Omental fat pad (tissue), 4 donors: ENCODE measurements around the gene PDE10A. TPM values are rescaled to one million over a fixed set of nuclear protein-coding genes. Genes with fewer than 3 reads are reported as not detected.

Experiments used
- ATAC-seq: fragments of 150-250 bp; one replicate; pipeline ENCODE4 v1.9.1; 2016; ENCODE audit warnings: mild to moderate bottlenecking, moderate library complexity; ENCODE audit not compliant: low FRiP score
- DNase-seq: peaks from one replicate; pipeline ENCODE4 v3.0.0-alpha.2; 2019; ENCODE audit warnings: low spot score
- CTCF ChIP-seq, 3 donors: fragments of 450-650 bp; IDR thresholded peaks; one replicate each; pipeline ENCODE4 v1.5.1; 2016 to 2017; ENCODE audit warnings: antibody characterized with exemption in 3 of 3, mild to moderate bottlenecking in 3 of 3, moderate library complexity in 2 of 3
- total RNA-seq, 4 donors: library from RNA; depleted of rRNA; stranded (reverse); fragments of >200 nt; gene quantifications; one replicate each; pipeline ENCODE4 v1.1.0, GENCODE V29; 2016

Gene PDE10A
- total RNA-seq, 4 donors from 2014 or later = 9.1 to 75.3 (median 15.6) TPM

- no peak for TF ChIP-seq CTCF (IDR thresholded peaks at IDR 0.05)
- DNase-seq (no peak), ATAC-seq (peak; percentile 49)
Measured at GRCh38 chr6:165573671-165574070, 89.4 kb downstream of the PDE10A start.

- DNase-seq (no peak), ATAC-seq (no peak)
- TF ChIP-seq CTCF (IDR thresholded peaks at IDR 0.05) = no peak
Measured at GRCh38 chr6:165571721-165572132, 91.3 kb downstream of the PDE10A start.

- DNase-seq (no peak), ATAC-seq (peak; percentile 16)
- TF ChIP-seq CTCF (IDR thresholded peaks at IDR 0.05) = no peak
Measured at GRCh38 chr6:165571068-165571682, 91.9 kb downstream of the PDE10A start.

DNA sequence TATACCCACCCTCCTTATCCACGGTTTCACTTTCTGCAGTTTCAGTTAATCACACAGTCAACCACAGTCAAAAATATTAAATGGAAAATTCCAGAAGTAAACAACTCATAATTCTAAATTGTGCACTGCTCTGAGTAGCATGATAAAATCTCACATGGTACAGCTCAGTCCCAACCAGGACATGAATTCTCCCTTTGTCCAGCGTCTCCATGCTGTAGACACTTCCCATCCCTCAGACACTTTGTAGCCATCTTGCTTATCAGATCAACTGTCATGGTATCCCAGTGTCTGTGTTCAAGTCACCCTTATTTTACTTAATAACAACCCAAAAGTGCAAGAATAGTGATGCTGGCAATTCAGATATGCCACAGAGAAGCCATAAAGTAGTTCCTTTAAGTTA, 94.7 kb downstream of the PDE10A start:
- ATAC-seq (no peak), DNase-seq (no peak)
- no peak for TF ChIP-seq CTCF (IDR thresholded peaks at IDR 0.05)

GRCh38 chr6:165566088-165566828, 96.8 kb downstream of the PDE10A start:
- ATAC-seq = no peak
- DNase-seq = no peak
- no peak for TF ChIP-seq CTCF (IDR thresholded peaks at IDR 0.05)

- no peak for ATAC-seq
- no peak for TF ChIP-seq CTCF (IDR thresholded peaks at IDR 0.05)
- no peak for DNase-seq
Measured at GRCh38 chr6:165562421-165563090, 100.5 kb downstream of the PDE10A start.
